Parietal lobe (tissue), 1 donor: ENCODE measurements around the gene ARHGEF17. TPM values are rescaled to one million over a fixed set of nuclear protein-coding genes. Genes with fewer than 3 reads are reported as not detected.

Experiments used
- total RNA-seq: library from RNA; depleted of rRNA; stranded (reverse); fragments of >200 nt; gene quantifications from one replicate; pipeline ENCODE4 v1.2.3, GENCODE V29; 2014

The ARHGEF17 gene, protein sequence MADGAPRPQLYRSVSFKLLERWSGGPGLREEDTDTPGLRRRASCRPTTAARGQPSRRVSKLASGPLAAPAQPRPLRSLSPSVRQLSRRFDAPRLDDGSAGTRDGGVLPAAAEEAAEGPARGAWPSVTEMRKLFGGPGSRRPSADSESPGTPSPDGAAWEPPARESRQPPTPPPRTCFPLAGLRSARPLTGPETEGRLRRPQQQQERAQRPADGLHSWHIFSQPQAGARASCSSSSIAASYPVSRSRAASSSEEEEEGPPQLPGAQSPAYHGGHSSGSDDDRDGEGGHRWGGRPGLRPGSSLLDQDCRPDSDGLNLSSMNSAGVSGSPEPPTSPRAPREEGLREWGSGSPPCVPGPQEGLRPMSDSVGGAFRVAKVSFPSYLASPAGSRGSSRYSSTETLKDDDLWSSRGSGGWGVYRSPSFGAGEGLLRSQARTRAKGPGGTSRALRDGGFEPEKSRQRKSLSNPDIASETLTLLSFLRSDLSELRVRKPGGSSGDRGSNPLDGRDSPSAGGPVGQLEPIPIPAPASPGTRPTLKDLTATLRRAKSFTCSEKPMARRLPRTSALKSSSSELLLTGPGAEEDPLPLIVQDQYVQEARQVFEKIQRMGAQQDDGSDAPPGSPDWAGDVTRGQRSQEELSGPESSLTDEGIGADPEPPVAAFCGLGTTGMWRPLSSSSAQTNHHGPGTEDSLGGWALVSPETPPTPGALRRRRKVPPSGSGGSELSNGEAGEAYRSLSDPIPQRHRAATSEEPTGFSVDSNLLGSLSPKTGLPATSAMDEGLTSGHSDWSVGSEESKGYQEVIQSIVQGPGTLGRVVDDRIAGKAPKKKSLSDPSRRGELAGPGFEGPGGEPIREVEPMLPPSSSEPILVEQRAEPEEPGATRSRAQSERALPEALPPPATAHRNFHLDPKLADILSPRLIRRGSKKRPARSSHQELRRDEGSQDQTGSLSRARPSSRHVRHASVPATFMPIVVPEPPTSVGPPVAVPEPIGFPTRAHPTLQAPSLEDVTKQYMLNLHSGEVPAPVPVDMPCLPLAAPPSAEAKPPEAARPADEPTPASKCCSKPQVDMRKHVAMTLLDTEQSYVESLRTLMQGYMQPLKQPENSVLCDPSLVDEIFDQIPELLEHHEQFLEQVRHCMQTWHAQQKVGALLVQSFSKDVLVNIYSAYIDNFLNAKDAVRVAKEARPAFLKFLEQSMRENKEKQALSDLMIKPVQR (N-terminal part only)
- 46.6 TPM for total RNA-seq

DNA sequence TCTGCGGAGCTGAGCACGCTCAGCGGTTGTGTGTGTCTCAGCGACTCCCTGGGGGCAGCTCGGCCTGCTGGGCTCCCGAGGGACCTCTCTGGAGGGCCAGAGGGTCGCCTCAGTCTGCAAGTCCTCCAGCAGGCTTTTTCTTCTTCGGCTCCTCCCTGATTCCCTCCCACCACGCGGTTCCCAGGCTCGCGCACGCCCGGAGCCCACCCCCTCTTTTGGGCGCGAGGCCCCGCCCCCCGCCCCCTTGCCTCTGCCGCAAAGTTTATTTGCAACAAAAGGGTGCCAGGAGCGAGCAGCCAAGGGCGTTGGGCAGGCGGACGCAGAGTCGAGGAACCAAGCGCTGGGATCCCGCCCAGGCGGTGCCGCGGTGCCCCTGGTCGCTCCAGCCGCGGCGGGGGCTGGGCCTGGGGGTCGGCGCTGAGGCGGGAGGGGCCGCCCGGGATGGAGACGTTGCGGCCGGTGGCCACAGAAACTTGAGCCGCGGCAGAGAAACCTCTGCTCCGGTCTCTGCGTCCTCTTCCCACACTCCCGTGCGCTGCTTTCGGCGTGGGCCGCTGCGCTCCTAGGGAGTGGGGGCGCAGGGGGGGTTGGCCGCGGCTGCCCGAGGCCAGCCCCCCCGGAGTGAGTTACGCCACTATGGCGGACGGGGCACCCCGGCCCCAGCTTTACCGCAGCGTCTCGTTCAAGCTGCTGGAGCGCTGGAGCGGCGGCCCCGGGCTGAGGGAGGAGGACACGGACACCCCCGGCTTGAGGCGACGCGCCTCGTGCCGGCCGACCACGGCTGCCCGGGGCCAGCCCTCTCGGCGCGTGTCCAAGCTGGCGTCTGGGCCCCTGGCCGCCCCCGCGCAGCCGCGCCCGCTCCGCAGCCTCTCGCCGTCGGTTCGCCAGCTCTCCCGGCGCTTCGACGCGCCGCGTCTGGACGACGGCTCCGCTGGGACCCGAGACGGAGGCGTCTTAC is at the start of gene ARHGEF17:
TSS of gene ARHGEF17 (plus strand) at position 274 of the 958 bp plus-strand sequence. CDS start at position 637, 363 bp downstream.

DNA sequence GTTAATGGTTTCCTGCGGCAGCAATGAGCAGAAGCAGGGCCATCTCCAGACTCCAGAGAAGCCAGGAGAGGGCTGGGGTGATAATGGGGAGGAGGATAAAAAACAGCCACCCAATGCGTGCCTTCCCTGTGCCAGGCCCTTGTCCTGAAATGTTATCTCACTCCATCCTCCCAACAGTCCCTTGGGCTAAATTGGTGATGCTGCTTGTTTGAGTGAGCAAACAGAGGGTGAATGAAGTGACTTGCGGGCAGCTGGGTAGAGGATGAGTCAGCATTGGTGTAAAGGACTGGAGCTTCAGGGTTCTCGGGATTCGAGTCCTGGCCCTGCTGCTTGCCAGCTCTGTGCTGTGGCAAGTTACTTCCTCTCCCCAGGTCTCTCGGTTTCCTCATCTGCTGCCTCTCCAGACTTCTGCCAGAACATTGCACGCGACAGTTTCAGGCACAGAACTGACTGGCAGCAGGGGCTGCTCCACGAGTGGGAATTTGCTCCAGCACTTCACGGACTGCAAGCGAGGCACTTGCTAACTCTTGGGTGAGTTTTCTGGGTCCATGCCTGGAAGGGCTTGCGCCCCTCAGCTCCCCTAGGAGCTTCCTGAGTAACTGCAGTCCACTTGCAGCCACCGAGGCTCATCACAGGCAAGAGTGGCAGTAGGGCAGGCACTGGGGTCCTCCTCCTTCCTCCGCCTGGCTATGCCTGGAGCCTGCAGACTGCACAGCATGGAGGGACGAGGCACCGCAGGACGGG is 36.0 kb upstream of the ARHGEF17 start, which contains the start of gene P2RY6:
TSS of gene P2RY6 (plus strand) at position 403 of the 744 bp plus-strand sequence. CDS start 24,181 bp downstream, outside the sequence.

DNA sequence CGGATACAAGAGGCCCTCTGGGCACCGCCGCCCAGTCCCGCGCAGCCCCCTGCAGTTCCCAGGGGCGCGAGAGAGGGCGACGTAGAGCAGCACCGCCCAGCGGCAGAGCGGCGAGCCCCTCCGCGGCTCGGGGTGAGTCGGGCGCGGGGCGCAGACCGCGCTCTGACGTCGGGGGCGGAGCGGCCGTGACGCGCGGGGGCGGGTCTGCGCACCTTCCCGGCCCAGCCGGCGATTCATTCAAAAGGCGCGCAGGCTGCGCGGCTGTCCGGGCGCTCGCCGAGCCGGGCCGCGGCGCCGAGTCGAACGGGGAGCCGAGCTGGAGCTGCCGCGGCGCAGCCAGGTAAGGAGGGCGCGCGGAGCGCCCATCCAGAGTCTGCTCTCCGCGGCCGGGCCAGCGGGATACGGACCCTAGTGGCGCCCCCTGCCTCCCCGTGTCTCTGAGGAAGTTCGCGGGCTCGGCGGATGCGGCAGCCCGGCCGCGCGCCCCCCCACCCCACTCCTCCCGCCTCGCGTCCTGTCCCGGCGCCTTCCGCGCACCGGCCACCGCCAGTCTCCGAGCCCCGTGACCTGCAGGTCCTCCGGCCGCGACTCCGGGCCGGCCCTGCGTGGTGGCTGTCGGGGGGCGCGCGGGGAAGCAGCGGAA is 68.2 kb downstream of the ARHGEF17 start, which contains the start of gene RELT:
TSS of gene RELT (plus strand) at position 240 of the 643 bp plus-strand sequence. CDS start 12,738 bp downstream, outside the sequence.

Other genes starting within 250 kb of the ARHGEF17 start
- 49.1 TPM for gene FCHSD2, start 166.0 kb upstream of the ARHGEF17 start, total RNA-seq
- gene P2RY2, start 90.0 kb upstream of the ARHGEF17 start, total RNA-seq, result not detected
- not detected for gene P2RY6, start 35.9 kb upstream of the ARHGEF17 start, total RNA-seq
- 3.8 TPM for gene RELT, start 68.1 kb downstream of the ARHGEF17 start, total RNA-seq